ENCODE data around the gene PDE8B.

The PDE8B gene

GRCh38 chr5:77192441-77193050 lies 17.9 kb upstream of the PDE8B start:
- DNase-seq = no peak

GRCh38 chr5:77194762-77195161 lies 15.7 kb upstream of the PDE8B start:
- no peak for DNase-seq

- DNase-seq = no peak
Observed at GRCh38 chr5:77197840-77198554, 12.5 kb upstream of the PDE8B start.

- DNase-seq = no peak
Observed at GRCh38 chr5:77200663-77201062, 9.8 kb upstream of the PDE8B start.

GRCh38 chr5:77202145-77202544 lies 8.3 kb upstream of the PDE8B start:
- no peak for DNase-seq

- DNase-seq = no peak
Observed at GRCh38 chr5:77204967-77205366, 5.5 kb upstream of the PDE8B start.

GRCh38 chr5:77208507-77209163 lies 1.8 kb upstream of the PDE8B start:
- DNase-seq = no peak

- no peak for DNase-seq
Observed at GRCh38 chr5:77209495-77210090, 887 bp upstream of the PDE8B start.

GRCh38 chr5:77210964-77211690 lies 647 bp downstream of the PDE8B start:
- no peak for DNase-seq

- DNase-seq = no peak
Observed at GRCh38 chr5:77211691-77212047, 1.2 kb downstream of the PDE8B start.

- no peak for DNase-seq
Observed at GRCh38 chr5:77213601-77214000, 3.1 kb downstream of the PDE8B start.

GRCh38 chr5:77214151-77214550 lies 3.7 kb downstream of the PDE8B start:
- DNase-seq = no peak

GRCh38 chr5:77218263-77218662 lies 7.8 kb downstream of the PDE8B start:
- no peak for DNase-seq

GRCh38 chr5:77221115-77221514 lies 10.6 kb downstream of the PDE8B start:
- DNase-seq = no peak

- no peak for DNase-seq
Observed at GRCh38 chr5:77222722-77223121, 12.2 kb downstream of the PDE8B start.

- no peak for DNase-seq
Observed at GRCh38 chr5:77223653-77224052, 13.2 kb downstream of the PDE8B start.

- DNase-seq = no peak
Observed at GRCh38 chr5:77224672-77225355, 14.3 kb downstream of the PDE8B start.

- no peak for DNase-seq
Observed at GRCh38 chr5:77225531-77225930, 15.1 kb downstream of the PDE8B start.

GRCh38 chr5:77229887-77230286 lies 19.4 kb downstream of the PDE8B start:
- no peak for DNase-seq

GRCh38 chr5:77230727-77231470 lies 20.4 kb downstream of the PDE8B start:
- no peak for DNase-seq

- DNase-seq = no peak
Observed at GRCh38 chr5:77231471-77232138, 21.1 kb downstream of the PDE8B start.
